Measurements from ENCODE around the gene ZNF692. TPM values are rescaled to one million over a fixed set of nuclear protein-coding genes. Genes with fewer than 3 reads are reported as not detected.
A peak's percentile ranks its signal among the peaks of the same experiment; 100 is the strongest.

ZNF692 gene
- total RNA-seq, 4 donors from 2014 or later = 35.7 to 67.9 (median 40.7) TPM

- TF ChIP-seq CTCF (IDR thresholded peaks at IDR 0.05) = no peak
- TF ChIP-seq POLR2A (IDR thresholded peaks at IDR 0.05) = no peak
- intact Hi-C loops (cut with DNase I) = no loop called here
- H3K27ac ChIP-seq = peak overlapping the region in 3 of 4 donors; percentile 81 to 85 (median 84)
- DNase-seq = no peak
- H3K4me1 ChIP-seq = peaks cover 16 to 61% (median 37%) of the 10 kb centered on the region in 3 donors
- H3K9me3 ChIP-seq = no peaks in the 10 kb centered on the region
- H3K27me3 ChIP-seq = no peaks in the 10 kb centered on the region
- H3K36me3 ChIP-seq = peaks cover 21 to 44% (median 34%) of the 10 kb centered on the region in 3 donors
- 75 to 78% methylated on average over 3 of the region's 3 CpGs for WGBS, 2 donors
- no peak overlapping the region for H3K4me3 ChIP-seq
Measured at GRCh38 chr1:248843687-248844086, 15.2 kb downstream of the ZNF692 start.

GRCh38 chr1:248842781-248843331 lies 16.0 kb downstream of the ZNF692 start:
- Histone ChIP-seq H3K4me1 (peaks cover 16 to 61% (median 37%) of the 10 kb centered on the region in 3 donors), H3K4me3 (no peak overlapping the region), H3K9me3 (no peaks in the 10 kb centered on the region), H3K27ac (peak overlapping the region; percentile 76 to 85 (median 82)), H3K27me3 (no peaks in the 10 kb centered on the region), H3K36me3 (peaks cover 14 to 36% (median 26%) of the 10 kb centered on the region in 3 donors)
- no peak for DNase-seq
- intact Hi-C loops (cut with DNase I) = no loop called here
- peak in 1 of 4 donors; percentile 30 for TF ChIP-seq POLR2A (IDR thresholded peaks at IDR 0.05)
- no peak for TF ChIP-seq CTCF (IDR thresholded peaks at IDR 0.05)
- WGBS, 2 donors = 59% methylated on average over 2 to 4 of the region's 8 CpGs

- H3K36me3 ChIP-seq = peaks cover 4 to 25% (median 16%) of the 10 kb centered on the region in 3 donors
- H3K27ac ChIP-seq = peak overlapping the region; percentile 76 to 85 (median 82)
- DNase-seq = no peak
- H3K4me1 ChIP-seq = peaks cover 19 to 68% (median 42%) of the 10 kb centered on the region in 3 donors
- H3K9me3 ChIP-seq = no peaks in the 10 kb centered on the region
- TF ChIP-seq POLR2A (IDR thresholded peaks at IDR 0.05) (no peak), CTCF (IDR thresholded peaks at IDR 0.05) (peak in 5 of 6 experiments; percentile 13 to 62 (median 60))
- intact Hi-C loops (cut with DNase I) = no loop called here
- no peaks in the 10 kb centered on the region for H3K27me3 ChIP-seq
- WGBS, 2 donors = 28 to 33% methylated on average over 9 to 12 of the region's 12 CpGs
- no peak overlapping the region for H3K4me3 ChIP-seq
Measured at GRCh38 chr1:248841702-248842395, 17.0 kb downstream of the ZNF692 start.

GRCh38 chr1:248840946-248841345 lies 17.9 kb downstream of the ZNF692 start:
- H3K9me3 ChIP-seq = no peaks in the 10 kb centered on the region
- intact Hi-C loops (cut with DNase I) = no loop called here
- peaks cover 19 to 68% (median 42%) of the 10 kb centered on the region in 3 donors for H3K4me1 ChIP-seq
- H3K27ac ChIP-seq = peak overlapping the region in 3 of 4 donors; percentile 76 to 85 (median 81)
- no peak overlapping the region for H3K4me3 ChIP-seq
- H3K27me3 ChIP-seq = no peaks in the 10 kb centered on the region
- WGBS, 2 donors = 79 to 87% methylated on average over 4 of the region's 4 CpGs
- H3K36me3 ChIP-seq = peaks cover 0 to 16% (median 10%) of the 10 kb centered on the region in 3 donors
- no peak for DNase-seq
- no peak for TF ChIP-seq POLR2A (IDR thresholded peaks at IDR 0.05)
- TF ChIP-seq CTCF (IDR thresholded peaks at IDR 0.05) = no peak

- intact Hi-C loops (cut with DNase I) = no loop called here
- peaks cover 19 to 61% (median 42%) of the 10 kb centered on the region in 3 donors for H3K4me1 ChIP-seq
- H3K4me3 ChIP-seq = peak overlapping the region; percentile 80 to 98 (median 91)
- no peaks in the 10 kb centered on the region for H3K36me3 ChIP-seq
- TF ChIP-seq CTCF (IDR thresholded peaks at IDR 0.05) (no peak), POLR2A (IDR thresholded peaks at IDR 0.05) (no peak)
- DNase-seq = no peak
- 9 to 22% methylated on average over 5 to 8 of the region's 10 CpGs for WGBS, 2 donors
- H3K9me3 ChIP-seq = no peaks in the 10 kb centered on the region
- no peaks in the 10 kb centered on the region for H3K27me3 ChIP-seq
- peak overlapping the region; percentile 100 for H3K27ac ChIP-seq
Measured at GRCh38 chr1:248839168-248839555, 19.7 kb downstream of the ZNF692 start.

All from esophagus squamous epithelium (tissue), 5 donors.